ENCODE results near the gene NLRP6.

DNA sequence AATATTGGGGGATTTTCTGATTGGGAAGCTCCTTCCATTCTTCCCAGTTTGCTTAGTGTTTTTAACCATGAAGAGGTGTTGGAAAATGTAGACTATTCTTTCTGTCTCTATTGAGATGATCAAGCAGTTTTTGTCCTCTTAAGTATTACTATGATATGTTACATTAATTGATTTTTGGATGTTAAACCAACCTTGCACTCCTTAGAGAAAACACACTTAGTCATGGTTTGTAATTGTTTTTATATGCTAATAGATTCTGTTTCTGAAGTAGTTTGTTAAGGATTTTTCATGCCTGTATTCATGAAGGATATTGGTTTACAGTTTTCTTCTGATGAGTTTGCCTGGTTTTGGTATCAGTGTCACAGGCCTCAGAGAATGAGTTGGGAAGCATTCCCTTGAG, 2.0 kb upstream of the NLRP6 start:
- TF ChIP-seq, protein P1, sequence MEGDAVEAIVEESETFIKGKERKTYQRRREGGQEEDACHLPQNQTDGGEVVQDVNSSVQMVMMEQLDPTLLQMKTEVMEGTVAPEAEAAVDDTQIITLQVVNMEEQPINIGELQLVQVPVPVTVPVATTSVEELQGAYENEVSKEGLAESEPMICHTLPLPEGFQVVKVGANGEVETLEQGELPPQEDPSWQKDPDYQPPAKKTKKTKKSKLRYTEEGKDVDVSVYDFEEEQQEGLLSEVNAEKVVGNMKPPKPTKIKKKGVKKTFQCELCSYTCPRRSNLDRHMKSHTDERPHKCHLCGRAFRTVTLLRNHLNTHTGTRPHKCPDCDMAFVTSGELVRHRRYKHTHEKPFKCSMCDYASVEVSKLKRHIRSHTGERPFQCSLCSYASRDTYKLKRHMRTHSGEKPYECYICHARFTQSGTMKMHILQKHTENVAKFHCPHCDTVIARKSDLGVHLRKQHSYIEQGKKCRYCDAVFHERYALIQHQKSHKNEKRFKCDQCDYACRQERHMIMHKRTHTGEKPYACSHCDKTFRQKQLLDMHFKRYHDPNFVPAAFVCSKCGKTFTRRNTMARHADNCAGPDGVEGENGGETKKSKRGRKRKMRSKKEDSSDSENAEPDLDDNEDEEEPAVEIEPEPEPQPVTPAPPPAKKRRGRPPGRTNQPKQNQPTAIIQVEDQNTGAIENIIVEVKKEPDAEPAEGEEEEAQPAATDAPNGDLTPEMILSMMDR (IDR thresholded peaks at IDR 0.05), result no peak
- no peak for TF ChIP-seq POLR2AphosphoS5 (IDR thresholded peaks at IDR 0.05)
- no peak for TF ChIP-seq POLR2A (IDR thresholded peaks at IDR 0.05)

Data from transverse colon (tissue), 4 donors.